Keratinocyte (primary cell): ENCODE results near the gene CNGA3. TPM values are rescaled to one million over a fixed set of nuclear protein-coding genes. Genes with fewer than 3 reads are reported as not detected.

ENCODE experiments used
- DNase-seq: peaks from one replicate; pipeline ENCODE4 v3.0.0-alpha.2; 2011; ENCODE audit warnings: low read depth, missing footprints, low spot score
- FAIRE-seq: peaks from 2 replicates; lab custom pipeline; 2011; peaks lifted over from hg19 to GRCh38; lab: Jason Lieb, UNC
- H2AFZ ChIP-seq: 2 replicates; pipeline ENCODE4 v1.6.0; 2012; ENCODE audit warnings: low read length, control low read depth, inconsistent platforms; ENCODE audit not compliant: control insufficient read depth
- H3K27ac ChIP-seq: 2 replicates; pipeline ENCODE4 v1.5.1; 2011; ENCODE audit warnings: low read length; ENCODE audit not compliant: control insufficient read depth, insufficient read depth
- H3K27me3 ChIP-seq: 3 replicates; pipeline ENCODE4 v1.6.0; 2011; ENCODE audit warnings: low read length; ENCODE audit not compliant: control insufficient read depth, insufficient read depth; ENCODE audit errors: extremely low read depth
- H3K36me3 ChIP-seq, 2 experiments: 2 replicates in 1 of 2; 3 replicates in 1 of 2; pipeline ENCODE4 v1.5.1; 2011; ENCODE audit warnings: low read length in 2 of 2, mild to moderate bottlenecking in 1 of 2; ENCODE audit not compliant: control insufficient read depth in 2 of 2, insufficient read depth in 2 of 2; ENCODE audit errors: extremely low read depth in 1 of 2
- H3K4me1 ChIP-seq: 3 replicates; pipeline ENCODE4 v1.5.1; 2011; ENCODE audit warnings: low read length; ENCODE audit not compliant: control insufficient read depth, insufficient read depth; ENCODE audit errors: extremely low read depth
- H3K4me2 ChIP-seq: 3 replicates; pipeline ENCODE4 v1.6.0; 2011; ENCODE audit warnings: low read depth, low read length; ENCODE audit not compliant: control insufficient read depth, insufficient read depth; ENCODE audit errors: extremely low read depth
- H3K4me3 ChIP-seq, 3 experiments: fragments of 200-600 bp in 1 of 3; sonication (generic) in 1 of 3; 2 replicates in 2 of 3; 3 replicates in 1 of 3; pipeline ENCODE4 v1.5.1; 2011 to 2016; ENCODE audit warnings: low read length in 3 of 3, mild to moderate bottlenecking in 3 of 3, control low read depth in 2 of 3, inconsistent platforms in 1 of 3, low read depth in 1 of 3, mixed read lengths in 1 of 3, mixed run types in 1 of 3, moderate library complexity in 1 of 3; ENCODE audit not compliant: control insufficient read depth in 2 of 3, insufficient read depth in 2 of 3; ENCODE audit errors: extremely low read depth in 1 of 3
- H3K79me2 ChIP-seq: 2 replicates; pipeline ENCODE4 v1.6.0; 2012; ENCODE audit warnings: low read length; ENCODE audit not compliant: control insufficient read depth, insufficient read depth
- H3K9ac ChIP-seq: 3 replicates; pipeline ENCODE4 v1.6.0; 2011; ENCODE audit warnings: low read length; ENCODE audit not compliant: control insufficient read depth, insufficient read depth; ENCODE audit errors: extremely low read depth
- H3K9me1 ChIP-seq: 3 replicates; pipeline ENCODE4 v1.6.0; 2011; ENCODE audit warnings: low read length; ENCODE audit not compliant: control insufficient read depth, insufficient read depth; ENCODE audit errors: extremely low read depth
- H3K9me3 ChIP-seq: 2 replicates; pipeline ENCODE4 v1.5.1; 2012; ENCODE audit warnings: low read depth, low read length; ENCODE audit not compliant: control insufficient read depth
- H4K20me1 ChIP-seq: 3 replicates; pipeline ENCODE4 v1.6.0; 2011; ENCODE audit warnings: low read length; ENCODE audit not compliant: control insufficient read depth, insufficient read depth; ENCODE audit errors: extremely low read depth
- EZH2 ChIP-seq: IDR thresholded peaks from one replicate; pipeline ENCODE4 v1.6.1; 2012; ENCODE audit warnings: inconsistent platforms, mild to moderate bottlenecking, low read length, moderate library complexity
- dilution Hi-C: fragments of 300-500 bp; cut with MboI; formaldehyde crosslinking; loops from one replicate; pipeline ENCODE4 v1.7.0; 2020; ENCODE audit warnings: low sequenced_read_pairs; ENCODE audit not compliant: extremely low pct_ligation_motif_present
- polyA plus RNA-seq, 5 experiments: library from polyadenylated mRNA; depleted of rRNA in 3 of 5; stranded (reverse) in 3 of 5; stranded (forward) in 1 of 5; unstranded in 1 of 5; fragments of >200 nt; gene quantifications; 1 replicate in 1 of 5; 2 replicates in 3 of 5; 3 replicates in 1 of 5; pipeline versions ENCODE4 v1.2.1 to v1.2.3, GENCODE V29; 2011 to 2012; ENCODE audit warnings: missing spikeins in 2 of 5, low read depth in 1 of 5, low replicate concordance in 1 of 5
- TF ChIP-seq, protein P1 (sequence below), 3 experiments: IDR thresholded peaks in 1 of 3; conservative IDR thresholded peaks in 1 of 3; optimal IDR thresholded peaks in 1 of 3; 2 replicates in 2 of 3; 3 replicates in 1 of 3; pipeline versions ENCODE3 to v1.5.1; 2011; ENCODE audit warnings: low read length in 3 of 3, mild to moderate bottlenecking in 3 of 3, moderate library complexity in 2 of 3, control low read depth in 1 of 3, inconsistent platforms in 1 of 3; ENCODE audit not compliant: insufficient read depth in 2 of 3; ENCODE audit errors: extremely low read depth in 1 of 3

The CNGA3 gene
- polyA plus RNA-seq, 1 donor (not counting 4 experiments of a cell fraction or from before 2014, with no cell fraction given) = 0.01 TPM

GRCh38 chr2:98446850-98447249 lies 100.6 kb downstream of the CNGA3 start:
- DNase-seq (no peak), FAIRE-seq (no peak)
- Histone ChIP-seq H3K9me3 (no peaks in the 10 kb centered on the region), H3K36me3 (no peaks in the 10 kb centered on the region), H3K4me3 (no peak overlapping the region), H3K9ac (no peak overlapping the region), H3K27me3 (no peaks in the 10 kb centered on the region), H3K4me1 (peaks cover 24% of the 10 kb centered on the region), H2AFZ (no peak overlapping the region), H3K27ac (no peak overlapping the region), H3K9me1 (no peaks in the 10 kb centered on the region), H3K4me2 (no peak overlapping the region), H4K20me1 (peaks cover 2% of the 10 kb centered on the region), H3K79me2 (peaks cover 38% of the 10 kb centered on the region)
- dilution Hi-C loops = no loop called here
- no peak for TF ChIP-seq EZH2
- TF ChIP-seq, protein P1, sequence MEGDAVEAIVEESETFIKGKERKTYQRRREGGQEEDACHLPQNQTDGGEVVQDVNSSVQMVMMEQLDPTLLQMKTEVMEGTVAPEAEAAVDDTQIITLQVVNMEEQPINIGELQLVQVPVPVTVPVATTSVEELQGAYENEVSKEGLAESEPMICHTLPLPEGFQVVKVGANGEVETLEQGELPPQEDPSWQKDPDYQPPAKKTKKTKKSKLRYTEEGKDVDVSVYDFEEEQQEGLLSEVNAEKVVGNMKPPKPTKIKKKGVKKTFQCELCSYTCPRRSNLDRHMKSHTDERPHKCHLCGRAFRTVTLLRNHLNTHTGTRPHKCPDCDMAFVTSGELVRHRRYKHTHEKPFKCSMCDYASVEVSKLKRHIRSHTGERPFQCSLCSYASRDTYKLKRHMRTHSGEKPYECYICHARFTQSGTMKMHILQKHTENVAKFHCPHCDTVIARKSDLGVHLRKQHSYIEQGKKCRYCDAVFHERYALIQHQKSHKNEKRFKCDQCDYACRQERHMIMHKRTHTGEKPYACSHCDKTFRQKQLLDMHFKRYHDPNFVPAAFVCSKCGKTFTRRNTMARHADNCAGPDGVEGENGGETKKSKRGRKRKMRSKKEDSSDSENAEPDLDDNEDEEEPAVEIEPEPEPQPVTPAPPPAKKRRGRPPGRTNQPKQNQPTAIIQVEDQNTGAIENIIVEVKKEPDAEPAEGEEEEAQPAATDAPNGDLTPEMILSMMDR (optimal IDR thresholded peaks at IDR 0.05 in 1 of 3, IDR thresholded peaks at IDR 0.05 in 1 of 3, conservative IDR thresholded peaks at IDR 0.05 in 1 of 3; ENCODE audit: extremely low read depth in 1 of 3, insufficient read depth in 2 of 3, low read length in 3 of 3) = no peak

Other genes starting within 250 kb of the CNGA3 start
- 10.7 to 15.4 TPM (median 11.5 TPM) in 3 replicates for gene INPP4A, start 98.4 kb downstream of the CNGA3 start, polyA plus RNA-seq